Parathyroid adenoma (tissue), 2 donors: Measurements from ENCODE around the gene PPM1H.

Experiments used
- H2AFZ ChIP-seq: fragments of 300-600 bp; sonication (generic); one replicate; pipeline ENCODE4 v1.7.0; 2017; ENCODE audit warnings: antibody characterized with exemption, mild to moderate bottlenecking
- H3K27ac ChIP-seq: fragments of 300-600 bp; sonication (generic); one replicate; pipeline ENCODE4 v1.7.0; 2017
- H3K27me3 ChIP-seq: fragments of 300-600 bp; sonication (generic); one replicate; pipeline ENCODE4 v1.7.0; 2017; ENCODE audit warnings: low read length; ENCODE audit not compliant: control insufficient read depth, insufficient read depth
- H3K36me3 ChIP-seq: fragments of 300-600 bp; sonication (generic); one replicate; pipeline ENCODE4 v1.7.0; 2017; ENCODE audit warnings: low read length; ENCODE audit not compliant: control insufficient read depth, insufficient read depth
- H3K4me1 ChIP-seq: fragments of 300-600 bp; sonication (generic); one replicate; pipeline ENCODE4 v1.7.0; 2017; ENCODE audit warnings: control low read depth
- H3K4me2 ChIP-seq: fragments of 300-600 bp; sonication (generic); one replicate; pipeline ENCODE4 v1.7.0; 2017; ENCODE audit warnings: low read length
- H3K4me3 ChIP-seq: fragments of 300-600 bp; sonication (generic); one replicate; pipeline ENCODE4 v1.7.0; 2017; ENCODE audit warnings: low read depth, low read length
- H3K79me2 ChIP-seq: fragments of 300-600 bp; sonication (generic); one replicate; pipeline ENCODE4 v1.7.0; 2017; ENCODE audit warnings: control low read depth
- H3K9ac ChIP-seq: fragments of 300-600 bp; sonication (generic); one replicate; pipeline ENCODE4 v1.7.0; 2017; ENCODE audit warnings: mild to moderate bottlenecking
- H3K9me3 ChIP-seq: fragments of 300-600 bp; sonication (generic); one replicate; pipeline ENCODE4 v1.7.0; 2017; ENCODE audit warnings: low read length; ENCODE audit not compliant: control insufficient read depth
- CTCF ChIP-seq: fragments of 300-600 bp; sonication (generic); IDR thresholded peaks from one replicate; pipeline ENCODE4 v1.7.0; 2017; ENCODE audit warnings: antibody characterized with exemption, mild to moderate bottlenecking
- donor health status: primary hyperparathyroidism.

The PPM1H gene

GRCh38 chr12:62713723-62714122 is 221.2 kb downstream of the PPM1H start:
- TF ChIP-seq CTCF: no peak
- H3K27ac ChIP-seq: no peak overlapping the region
- H3K4me1 ChIP-seq: peaks cover 5% of the 10 kb centered on the region

GRCh38 chr12:62712681-62713573 is 222.0 kb downstream of the PPM1H start:
- peaks cover 15% of the 10 kb centered on the region for H3K79me2 ChIP-seq
- no peaks in the 10 kb centered on the region for H3K9me3 ChIP-seq
- H3K4me2 ChIP-seq: no peak overlapping the region
- no peak for TF ChIP-seq CTCF
- H3K36me3 ChIP-seq: no peaks in the 10 kb centered on the region
- H3K9ac ChIP-seq: no peak overlapping the region
- no peak overlapping the region for H3K4me3 ChIP-seq
- H3K4me1 ChIP-seq: peaks cover 5% of the 10 kb centered on the region
- H3K27me3 ChIP-seq: no peaks in the 10 kb centered on the region
- no peak overlapping the region for H3K27ac ChIP-seq
- no peak overlapping the region for H2AFZ ChIP-seq

More at GRCh38 chr12:62713723-62714122, 221.2 kb downstream of the PPM1H start:
- no peaks in the 10 kb centered on the region for H3K9me3 ChIP-seq
- H3K36me3 ChIP-seq: no peaks in the 10 kb centered on the region
- no peaks in the 10 kb centered on the region for H3K27me3 ChIP-seq
- no peak overlapping the region for H3K4me3 ChIP-seq
- no peak overlapping the region for H3K9ac ChIP-seq
- H3K4me2 ChIP-seq: no peak overlapping the region
- H2AFZ ChIP-seq: no peak overlapping the region
- peaks cover 13% of the 10 kb centered on the region for H3K79me2 ChIP-seq

GRCh38 chr12:62711631-62712241 is 223.2 kb downstream of the PPM1H start:
- no peaks in the 10 kb centered on the region for H3K9me3 ChIP-seq
- H3K4me3 ChIP-seq: no peak overlapping the region
- no peak overlapping the region for H3K9ac ChIP-seq
- no peaks in the 10 kb centered on the region for H3K36me3 ChIP-seq
- no peak overlapping the region for H2AFZ ChIP-seq
- no peak for TF ChIP-seq CTCF
- H3K79me2 ChIP-seq: peaks cover 20% of the 10 kb centered on the region
- H3K27me3 ChIP-seq: no peaks in the 10 kb centered on the region
- no peak overlapping the region for H3K27ac ChIP-seq
- peaks cover 5% of the 10 kb centered on the region for H3K4me1 ChIP-seq
- no peak overlapping the region for H3K4me2 ChIP-seq

GRCh38 chr12:62709311-62709710 is 225.6 kb downstream of the PPM1H start:
- Histone ChIP-seq H2AFZ (no peak overlapping the region), H3K4me2 (no peak overlapping the region), H3K36me3 (no peaks in the 10 kb centered on the region), H3K9me3 (no peaks in the 10 kb centered on the region), H3K4me3 (no peak overlapping the region), H3K79me2 (peaks cover 12% of the 10 kb centered on the region), H3K27ac (no peak overlapping the region), H3K27me3 (no peaks in the 10 kb centered on the region), H3K9ac (no peak overlapping the region), H3K4me1 (peaks cover under 1% of the 10 kb centered on the region)
- no peak for TF ChIP-seq CTCF
